ENCODE results near the gene ZFP62. TPM values are rescaled to one million over a fixed set of nuclear protein-coding genes. Genes with fewer than 3 reads are reported as not detected.

Gene ZFP62
- total RNA-seq, 1 donor from 2014 or later, result 30.2 TPM

- no peaks in the 10 kb centered on the region for H3K4me1 Mint-ChIP-seq (ENCODE audit: unreplicated experiment)
- H3K27ac Mint-ChIP-seq (ENCODE audit: unreplicated experiment), result no peak overlapping the region
- DNase-seq (ENCODE audit: low spot score), result no peak
- H3K4me3 Mint-ChIP-seq (ENCODE audit: unreplicated experiment), result no peak overlapping the region
- H3K27me3 Mint-ChIP-seq (ENCODE audit: unreplicated experiment), result peaks cover 1% of the 10 kb centered on the region
- H3K9me3 Mint-ChIP-seq (ENCODE audit: unreplicated experiment), result no peaks in the 10 kb centered on the region
- H3K36me3 Mint-ChIP-seq (ENCODE audit: low read depth, unreplicated experiment), result no peaks in the 10 kb centered on the region
- no peak for TF ChIP-seq CTCF (IDR thresholded peaks at IDR 0.05; ENCODE audit: unreplicated experiment)
Observed at GRCh38 chr5:180874804-180875582, 13.9 kb upstream of the ZFP62 start.

DNA sequence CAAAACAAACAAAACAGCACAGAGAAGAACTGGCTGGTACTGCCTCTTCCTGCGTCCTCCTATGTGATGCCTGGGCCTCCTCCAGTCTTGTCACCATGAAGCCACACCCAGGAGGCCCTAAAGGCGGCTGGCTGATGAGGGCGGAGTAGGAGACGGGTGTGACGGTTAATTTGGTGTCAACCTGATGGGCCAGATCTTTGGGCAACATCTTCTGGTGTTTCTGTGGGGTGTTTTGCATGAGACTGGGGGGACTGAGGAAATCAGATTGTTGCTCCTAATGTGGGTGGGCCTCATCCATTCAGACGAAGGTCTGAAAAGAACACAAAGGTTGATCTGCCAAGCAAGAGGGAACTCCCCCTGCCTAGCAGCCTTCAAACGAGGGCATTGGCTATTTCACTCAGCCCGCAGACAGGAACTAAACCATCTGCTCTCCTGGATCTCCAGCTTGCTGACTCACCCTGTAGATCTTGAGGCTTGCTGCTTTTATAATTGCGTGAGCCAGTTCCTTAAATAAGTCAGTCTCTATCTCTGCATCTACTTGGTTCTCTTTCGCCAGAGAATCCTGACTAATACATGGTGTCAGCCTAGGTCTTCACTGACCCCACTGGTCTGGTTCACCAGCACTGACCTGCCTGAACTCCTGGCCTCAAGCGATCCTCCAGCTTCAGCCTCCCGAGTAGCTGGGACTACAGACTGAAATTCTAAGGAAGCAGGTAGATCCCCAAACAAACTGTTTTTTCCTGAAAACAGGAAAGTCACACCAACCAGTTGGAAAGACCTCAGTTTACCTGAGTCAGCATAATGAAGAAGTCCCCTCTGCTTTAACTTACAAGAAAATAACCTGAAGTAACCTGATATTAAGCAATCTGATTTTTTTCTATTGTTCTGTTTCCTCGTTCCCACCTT is 12.8 kb upstream of the ZFP62 start:
- DNase-seq (ENCODE audit: low spot score), result no peak
- no peak overlapping the region for H3K27ac Mint-ChIP-seq (ENCODE audit: unreplicated experiment)
- peaks cover 1% of the 10 kb centered on the region for H3K27me3 Mint-ChIP-seq (ENCODE audit: unreplicated experiment)
- H3K9me3 Mint-ChIP-seq (ENCODE audit: unreplicated experiment), result no peaks in the 10 kb centered on the region
- H3K36me3 Mint-ChIP-seq (ENCODE audit: low read depth, unreplicated experiment), result no peaks in the 10 kb centered on the region
- H3K4me1 Mint-ChIP-seq (ENCODE audit: unreplicated experiment), result no peaks in the 10 kb centered on the region
- no peak overlapping the region for H3K4me3 Mint-ChIP-seq (ENCODE audit: unreplicated experiment)
- TF ChIP-seq CTCF (IDR thresholded peaks at IDR 0.05; ENCODE audit: unreplicated experiment), result no peak

- H3K36me3 Mint-ChIP-seq (ENCODE audit: low read depth, unreplicated experiment), result no peaks in the 10 kb centered on the region
- H3K4me3 Mint-ChIP-seq (ENCODE audit: unreplicated experiment), result no peak overlapping the region
- no peaks in the 10 kb centered on the region for H3K9me3 Mint-ChIP-seq (ENCODE audit: unreplicated experiment)
- H3K4me1 Mint-ChIP-seq (ENCODE audit: unreplicated experiment), result no peaks in the 10 kb centered on the region
- no peak for TF ChIP-seq CTCF (IDR thresholded peaks at IDR 0.05; ENCODE audit: unreplicated experiment)
- no peak overlapping the region for H3K27ac Mint-ChIP-seq (ENCODE audit: unreplicated experiment)
- H3K27me3 Mint-ChIP-seq (ENCODE audit: unreplicated experiment), result peaks cover 1% of the 10 kb centered on the region
- no peak for DNase-seq (ENCODE audit: low spot score)
Observed at GRCh38 chr5:180872419-180872818, 11.3 kb upstream of the ZFP62 start.

DNA sequence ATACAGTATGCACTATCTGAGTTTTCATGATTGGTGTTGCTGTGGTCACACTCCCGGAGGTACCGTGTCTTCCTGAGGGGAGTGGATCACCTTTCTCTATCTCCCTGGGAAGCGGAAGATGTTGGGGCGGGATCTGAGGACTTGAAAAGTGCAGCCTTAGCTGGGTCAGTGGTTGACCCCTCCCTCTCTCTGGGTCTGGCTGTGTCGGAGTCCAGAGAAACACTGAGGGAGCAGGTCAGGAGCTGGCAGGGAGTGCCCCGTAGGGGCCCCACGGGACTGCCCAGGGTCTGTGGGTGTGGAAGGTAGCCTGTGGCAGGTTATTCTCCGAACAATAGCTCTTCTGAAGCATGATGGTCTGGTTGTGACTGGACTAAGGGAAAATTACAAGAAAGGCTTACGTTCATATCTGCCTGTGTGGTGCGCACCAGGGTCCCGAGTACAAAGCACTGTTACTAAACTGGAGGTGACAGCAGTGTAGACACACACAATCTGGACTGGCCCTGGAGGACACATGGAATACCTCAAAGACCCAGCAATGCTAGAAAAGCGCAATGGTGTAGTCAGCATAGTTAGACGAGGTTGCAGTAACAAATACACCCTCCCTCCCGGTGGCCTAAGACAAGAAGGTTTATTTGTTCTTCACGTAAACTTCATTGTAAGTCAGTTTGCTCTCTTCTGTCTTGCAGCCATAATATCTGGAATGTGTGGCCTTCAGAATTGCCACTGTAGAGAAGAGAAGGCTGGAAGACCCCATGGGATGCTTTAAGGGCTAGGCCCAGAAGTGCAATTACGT is 9.4 kb upstream of the ZFP62 start:
- Mint-ChIP-seq H3K9me3 (ENCODE audit: unreplicated experiment) (no peaks in the 10 kb centered on the region), H3K27me3 (ENCODE audit: unreplicated experiment) (peaks cover 1% of the 10 kb centered on the region), H3K27ac (ENCODE audit: unreplicated experiment) (no peak overlapping the region), H3K36me3 (ENCODE audit: low read depth, unreplicated experiment) (no peaks in the 10 kb centered on the region), H3K4me1 (ENCODE audit: unreplicated experiment) (no peaks in the 10 kb centered on the region), H3K4me3 (ENCODE audit: unreplicated experiment) (no peak overlapping the region)
- no peak for DNase-seq (ENCODE audit: low spot score)
- TF ChIP-seq CTCF (IDR thresholded peaks at IDR 0.05; ENCODE audit: unreplicated experiment), result no peak

Data from endothelial cell (in vitro differentiated cells).